Vagina (tissue), 2 donors: Measurements from ENCODE around the gene MPP1.
"Not testable (repeated sequence)": the region's sequence is repeated elsewhere in the genome, so short reads cannot be mapped to it uniquely, and the experiment has no call there.

Source experiments
- CTCF ChIP-seq, 3 experiments: fragments of 450-650 bp in 2 of 3; fragments of 200-600 bp in 1 of 3; sonication (generic) in 1 of 3; IDR thresholded peaks; one replicate each; pipeline ENCODE4 v1.5.1; 2017 to 2019; ENCODE audit warnings: antibody characterized with exemption in 3 of 3, mild to moderate bottlenecking in 2 of 3, moderate library complexity in 2 of 3
- POLR2A ChIP-seq, 2 donors: fragments of 450-650 bp; IDR thresholded peaks; one replicate each; pipeline ENCODE4 v1.6.1; 2017; ENCODE audit warnings: antibody characterized with exemption in 2 of 2, mild to moderate bottlenecking in 2 of 2, moderate library complexity in 2 of 2
- POLR2AphosphoS5 ChIP-seq, 2 donors: sonication (generic); formaldehyde crosslinking; IDR thresholded peaks; one replicate each; pipeline ENCODE4 v1.9.0; 2017; ENCODE audit warnings: antibody characterized with exemption in 2 of 2, mild to moderate bottlenecking in 2 of 2, low read depth in 1 of 2; ENCODE audit not compliant: insufficient read depth in 1 of 2

- not testable (repeated sequence) for TF ChIP-seq POLR2A (IDR thresholded peaks at IDR 0.05); CTCF (IDR thresholded peaks at IDR 0.05); POLR2AphosphoS5 (IDR thresholded peaks at IDR 0.05; ENCODE audit: insufficient read depth in 1 of 2, low read depth in 1 of 2)
Observed at GRCh38 chrX:154816326-154816898, 11.1 kb upstream of the MPP1 start.
